GM12878 (cell line): Measurements from ENCODE around the gene PITPNM1. TPM values are rescaled to one million over a fixed set of nuclear protein-coding genes. Genes with fewer than 3 reads are reported as not detected.

Experiments
- CBX5 ChIP-seq: sonication (generic); IDR thresholded peaks from 2 replicates; pipeline ENCODE4 v1.6.1; 2016; ENCODE audit warnings: low read depth, moderate library complexity, mild to moderate bottlenecking, inconsistent platforms
- CUX1 ChIP-seq: IDR thresholded peaks from 2 replicates; pipeline ENCODE4 v1.6.1; 2012; ENCODE audit warnings: improper control_type of control experiment, low read depth, low read length; ENCODE audit not compliant: insufficient replicate concordance
- MEF2B ChIP-seq: fragments of 450-650 bp; IDR thresholded peaks from 2 replicates; pipeline ENCODE4 v1.6.1; 2018; ENCODE audit warnings: mild to moderate bottlenecking, moderate library complexity; ENCODE audit not compliant: partially characterized antibody, poor library complexity, severe bottlenecking
- NFXL1 ChIP-seq: fragments of 450-650 bp; IDR thresholded peaks from 2 replicates; pipeline ENCODE4 v1.6.1; 2017; ENCODE audit warnings: antibody characterized with exemption, mild to moderate bottlenecking, borderline replicate concordance
- NR2C2 ChIP-seq: IDR thresholded peaks from 2 replicates; pipeline ENCODE4 v1.6.1; 2011; ENCODE audit warnings: borderline replicate concordance, low read depth; ENCODE audit not compliant: control insufficient read depth, insufficient read length
- SMAD5 ChIP-seq: IDR thresholded peaks from 2 replicates; pipeline ENCODE4 v1.6.1; 2016; ENCODE audit warnings: antibody characterized with exemption, low read depth
- SREBF1 ChIP-seq: IDR thresholded peaks from 2 replicates; pipeline ENCODE4 v1.6.1; 2012; ENCODE audit warnings: mild to moderate bottlenecking, low read length
- SRF ChIP-seq, 2 experiments: IDR thresholded peaks; 2 replicates each; pipeline ENCODE4 v1.6.1; 2011; ENCODE audit warnings: low read depth in 2 of 2, low read length in 2 of 2, mild to moderate bottlenecking in 1 of 2, moderate library complexity in 1 of 2
- ZNF24 ChIP-seq: fragments of 450-650 bp; IDR thresholded peaks from 2 replicates; pipeline ENCODE4 v1.6.1; 2017; ENCODE audit warnings: antibody characterized with exemption, mild to moderate bottlenecking
- polyA plus RNA-seq, 11 experiments: library from polyadenylated mRNA; depleted of rRNA in 4 of 11; unstranded in 6 of 11; stranded (reverse) in 5 of 11; fragments of >200 nt; fragmentation: Nextera tagmentation in 4 of 11; fragmentation: Illumina TruSeq in 1 of 11; extraction: Ambion mirVana in 4 of 11; extraction: Trizol in 1 of 11; gene quantifications; 1 replicate in 1 of 11; 2 replicates in 10 of 11; pipeline versions ENCODE4 v1.2.1 to v1.2.3, GENCODE V29; 2011 to 2016; ENCODE audit warnings: inconsistent platforms in 2 of 11, missing spikeins in 2 of 11, low read depth in 1 of 11
- total RNA-seq, 4 experiments: library from RNA; depleted of rRNA in 3 of 4; stranded (reverse); fragments of >200 nt in 3 of 4; fragmentation: Illumina TruSeq in 1 of 4; extraction: Trizol in 1 of 4; gene quantifications; 2 replicates each; pipeline versions ENCODE4 v1.2.1 to v1.2.3, GENCODE V29; 2013 to 2021
- TF ChIP-seq, protein P1 (sequence below): fragments of 450-650 bp; formaldehyde crosslinking; IDR thresholded peaks from 2 replicates; pipeline ENCODE4 v1.4.0; 2020; ENCODE audit warnings: mild to moderate bottlenecking, moderate library complexity
- TF ChIP-seq, protein P2 (sequence below): fragments of 450-650 bp; IDR thresholded peaks from 2 replicates; pipeline ENCODE4 v1.6.1; 2017; ENCODE audit warnings: borderline replicate concordance
- TF ChIP-seq, protein P3 (sequence below): IDR thresholded peaks from 2 replicates; pipeline ENCODE4 v1.6.1; 2012; ENCODE audit warnings: mild to moderate bottlenecking, low read depth, low read length

PITPNM1 gene
- total and polyA plus RNA-seq, 10 of the 15 experiments (the other 5 are each of a cell fraction or from before 2014, with no cell fraction given), result 0.11 to 56.8 (median 16.5) TPM

- TF ChIP-seq, protein P1, sequence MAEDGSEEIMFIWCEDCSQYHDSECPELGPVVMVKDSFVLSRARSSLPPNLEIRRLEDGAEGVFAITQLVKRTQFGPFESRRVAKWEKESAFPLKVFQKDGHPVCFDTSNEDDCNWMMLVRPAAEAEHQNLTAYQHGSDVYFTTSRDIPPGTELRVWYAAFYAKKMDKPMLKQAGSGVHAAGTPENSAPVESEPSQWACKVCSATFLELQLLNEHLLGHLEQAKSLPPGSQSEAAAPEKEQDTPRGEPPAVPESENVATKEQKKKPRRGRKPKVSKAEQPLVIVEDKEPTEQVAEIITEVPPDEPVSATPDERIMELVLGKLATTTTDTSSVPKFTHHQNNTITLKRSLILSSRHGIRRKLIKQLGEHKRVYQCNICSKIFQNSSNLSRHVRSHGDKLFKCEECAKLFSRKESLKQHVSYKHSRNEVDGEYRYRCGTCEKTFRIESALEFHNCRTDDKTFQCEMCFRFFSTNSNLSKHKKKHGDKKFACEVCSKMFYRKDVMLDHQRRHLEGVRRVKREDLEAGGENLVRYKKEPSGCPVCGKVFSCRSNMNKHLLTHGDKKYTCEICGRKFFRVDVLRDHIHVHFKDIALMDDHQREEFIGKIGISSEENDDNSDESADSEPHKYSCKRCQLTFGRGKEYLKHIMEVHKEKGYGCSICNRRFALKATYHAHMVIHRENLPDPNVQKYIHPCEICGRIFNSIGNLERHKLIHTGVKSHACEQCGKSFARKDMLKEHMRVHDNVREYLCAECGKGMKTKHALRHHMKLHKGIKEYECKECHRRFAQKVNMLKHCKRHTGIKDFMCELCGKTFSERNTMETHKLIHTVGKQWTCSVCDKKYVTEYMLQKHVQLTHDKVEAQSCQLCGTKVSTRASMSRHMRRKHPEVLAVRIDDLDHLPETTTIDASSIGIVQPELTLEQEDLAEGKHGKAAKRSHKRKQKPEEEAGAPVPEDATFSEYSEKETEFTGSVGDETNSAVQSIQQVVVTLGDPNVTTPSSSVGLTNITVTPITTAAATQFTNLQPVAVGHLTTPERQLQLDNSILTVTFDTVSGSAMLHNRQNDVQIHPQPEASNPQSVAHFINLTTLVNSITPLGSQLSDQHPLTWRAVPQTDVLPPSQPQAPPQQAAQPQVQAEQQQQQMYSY (CRISPR knock-in tag), result no peak
- peak; percentile 42 for TF ChIP-seq MEF2B
- TF ChIP-seq SREBF1, result peak; percentile 6; the same call in 1 of the 2 replicates
- no peak for TF ChIP-seq ZNF24
- peak; percentile 67; the same call in 1 of the 2 replicates for TF ChIP-seq SMAD5
- no peak for TF ChIP-seq NFXL1
- TF ChIP-seq CBX5, result no peak
- TF ChIP-seq SRF (IDR thresholded peaks at IDR 0.05; ENCODE audit: low read depth in 2 of 2, low read length in 2 of 2), result no peak
- TF ChIP-seq, protein P2, sequence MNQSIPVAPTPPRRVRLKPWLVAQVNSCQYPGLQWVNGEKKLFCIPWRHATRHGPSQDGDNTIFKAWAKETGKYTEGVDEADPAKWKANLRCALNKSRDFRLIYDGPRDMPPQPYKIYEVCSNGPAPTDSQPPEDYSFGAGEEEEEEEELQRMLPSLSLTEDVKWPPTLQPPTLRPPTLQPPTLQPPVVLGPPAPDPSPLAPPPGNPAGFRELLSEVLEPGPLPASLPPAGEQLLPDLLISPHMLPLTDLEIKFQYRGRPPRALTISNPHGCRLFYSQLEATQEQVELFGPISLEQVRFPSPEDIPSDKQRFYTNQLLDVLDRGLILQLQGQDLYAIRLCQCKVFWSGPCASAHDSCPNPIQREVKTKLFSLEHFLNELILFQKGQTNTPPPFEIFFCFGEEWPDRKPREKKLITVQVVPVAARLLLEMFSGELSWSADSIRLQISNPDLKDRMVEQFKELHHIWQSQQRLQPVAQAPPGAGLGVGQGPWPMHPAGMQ, result no peak
- TF ChIP-seq CUX1, result no peak
- no peak for TF ChIP-seq NR2C2
- TF ChIP-seq, protein P3, sequence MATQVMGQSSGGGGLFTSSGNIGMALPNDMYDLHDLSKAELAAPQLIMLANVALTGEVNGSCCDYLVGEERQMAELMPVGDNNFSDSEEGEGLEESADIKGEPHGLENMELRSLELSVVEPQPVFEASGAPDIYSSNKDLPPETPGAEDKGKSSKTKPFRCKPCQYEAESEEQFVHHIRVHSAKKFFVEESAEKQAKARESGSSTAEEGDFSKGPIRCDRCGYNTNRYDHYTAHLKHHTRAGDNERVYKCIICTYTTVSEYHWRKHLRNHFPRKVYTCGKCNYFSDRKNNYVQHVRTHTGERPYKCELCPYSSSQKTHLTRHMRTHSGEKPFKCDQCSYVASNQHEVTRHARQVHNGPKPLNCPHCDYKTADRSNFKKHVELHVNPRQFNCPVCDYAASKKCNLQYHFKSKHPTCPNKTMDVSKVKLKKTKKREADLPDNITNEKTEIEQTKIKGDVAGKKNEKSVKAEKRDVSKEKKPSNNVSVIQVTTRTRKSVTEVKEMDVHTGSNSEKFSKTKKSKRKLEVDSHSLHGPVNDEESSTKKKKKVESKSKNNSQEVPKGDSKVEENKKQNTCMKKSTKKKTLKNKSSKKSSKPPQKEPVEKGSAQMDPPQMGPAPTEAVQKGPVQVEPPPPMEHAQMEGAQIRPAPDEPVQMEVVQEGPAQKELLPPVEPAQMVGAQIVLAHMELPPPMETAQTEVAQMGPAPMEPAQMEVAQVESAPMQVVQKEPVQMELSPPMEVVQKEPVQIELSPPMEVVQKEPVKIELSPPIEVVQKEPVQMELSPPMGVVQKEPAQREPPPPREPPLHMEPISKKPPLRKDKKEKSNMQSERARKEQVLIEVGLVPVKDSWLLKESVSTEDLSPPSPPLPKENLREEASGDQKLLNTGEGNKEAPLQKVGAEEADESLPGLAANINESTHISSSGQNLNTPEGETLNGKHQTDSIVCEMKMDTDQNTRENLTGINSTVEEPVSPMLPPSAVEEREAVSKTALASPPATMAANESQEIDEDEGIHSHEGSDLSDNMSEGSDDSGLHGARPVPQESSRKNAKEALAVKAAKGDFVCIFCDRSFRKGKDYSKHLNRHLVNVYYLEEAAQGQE, result no peak
These were observed 22.1 kb downstream of the PITPNM1 start, which contains the start of gene AIP (continued) for GRCh38 chr11:67482827-67483798.
